Natural killer cell (primary cell): ENCODE measurements around the gene CD200R1L. TPM values are rescaled to one million over a fixed set of nuclear protein-coding genes. Genes with fewer than 3 reads are reported as not detected.

Experiments
- ATAC-seq, 3 donors: fragments of 150-1000 bp in 2 of 3; fragments of 200-7000 bp in 1 of 3; cut with Tn5 transposase; 1 replicate in 1 of 3; 2 replicates in 2 of 3; pipeline ENCODE4 v1.10.0; 2021; ENCODE audit warnings: mild to moderate bottlenecking in 2 of 3, moderate library complexity in 2 of 3
- DNase-seq, 2 donors: peaks; one replicate each; pipeline versions ENCODE4 v3.0.0 to v3.0.0-alpha.2; 2013 to 2021; ENCODE audit warnings: mixed read lengths in 1 of 2
- H3K27ac ChIP-seq: one replicate; pipeline ENCODE4 v1.5.1; 2013; ENCODE audit warnings: mild to moderate bottlenecking, low read length
- H3K27me3 ChIP-seq: one replicate; pipeline ENCODE4 v1.6.1; 2013; ENCODE audit warnings: low read length; ENCODE audit not compliant: control insufficient read depth, insufficient read depth
- H3K36me3 ChIP-seq: one replicate; pipeline ENCODE4 v1.6.1; 2013; ENCODE audit warnings: low read length; ENCODE audit not compliant: control insufficient read depth, insufficient read depth
- H3K4me1 ChIP-seq: one replicate; pipeline ENCODE4 v1.6.1; 2013; ENCODE audit warnings: low read length; ENCODE audit not compliant: control insufficient read depth, insufficient read depth
- H3K4me3 ChIP-seq: one replicate; pipeline ENCODE4 v1.5.1; 2013; ENCODE audit warnings: low read length
- H3K9me3 ChIP-seq: one replicate; pipeline ENCODE4 v1.6.1; 2013; ENCODE audit warnings: low read length; ENCODE audit not compliant: control insufficient read depth, insufficient read depth
- H3K27ac Mint-ChIP-seq, 2 donors: one replicate each; pipeline ENCODE4 v1.8.0; 2022; ENCODE audit warnings: mild to moderate bottlenecking in 2 of 2, mixed read lengths in 2 of 2, moderate library complexity in 1 of 2
- H3K27me3 Mint-ChIP-seq, 2 donors: one replicate each; pipeline ENCODE4 v1.8.0; 2022; ENCODE audit warnings: low read depth in 2 of 2, mixed read lengths in 2 of 2
- H3K36me3 Mint-ChIP-seq: one replicate; pipeline ENCODE4 v1.8.0; 2022; ENCODE audit warnings: mixed read lengths
- H3K4me1 Mint-ChIP-seq, 2 donors: one replicate each; pipeline ENCODE4 v1.8.0; 2022; ENCODE audit warnings: mixed read lengths in 2 of 2
- H3K4me3 Mint-ChIP-seq: one replicate; pipeline ENCODE4 v1.8.0; 2022; ENCODE audit warnings: mild to moderate bottlenecking, moderate library complexity, mixed read lengths
- H3K9me3 Mint-ChIP-seq, 2 donors: one replicate each; pipeline ENCODE4 v1.8.0; 2022; ENCODE audit warnings: mixed read lengths in 2 of 2
- CTCF ChIP-seq: fragments of 200-600 bp; IDR thresholded peaks from one replicate; pipeline ENCODE4 v1.8.0; 2022; ENCODE audit warnings: antibody characterized with exemption
- WGBS: methylation state at CpG from one replicate; pipeline ENCODE4 v1.1.7; 2013; ENCODE audit warnings: missing lambda C conversion rate; ENCODE audit not compliant: insufficient coverage; 5-methylcytosine and 5-hydroxymethylcytosine counted together
- intact Hi-C: fragments of 100-400 bp; cut with micrococcal nuclease; formaldehyde crosslinking; loops from one replicate; pipeline ENCODE4 v1.14.2; 2022
- total RNA-seq, 4 donors: library from RNA; stranded (reverse); fragments of 120-200 nt in 1 of 4; gene quantifications; one replicate each; pipeline versions ENCODE4 v1.2.3 to v1.2.4, GENCODE V29; 2013 to 2022

Gene CD200R1L
- total RNA-seq, 3 donors from 2014 or later (not counting 1 experiment from before 2014, with no cell fraction given): 1.3 TPM; not detected in 2

- H3K27ac Mint-ChIP-seq: no peak overlapping the region
- intact Hi-C loops: no loop called here
- H3K4me1 Mint-ChIP-seq: no peaks in the 10 kb centered on the region
- TF ChIP-seq CTCF: no peak
- Histone ChIP-seq H3K27me3 (no peaks in the 10 kb centered on the region), H3K9me3 (peaks cover 5% of the 10 kb centered on the region), H3K4me1 (peaks cover 11% of the 10 kb centered on the region), H3K4me3 (no peak overlapping the region), H3K36me3 (no peaks in the 10 kb centered on the region), H3K27ac (no peak overlapping the region)
- no peaks in the 10 kb centered on the region for H3K36me3 Mint-ChIP-seq
- DNase-seq: no peak
- H3K4me3 Mint-ChIP-seq: no peak overlapping the region
- no peaks in the 10 kb centered on the region for H3K9me3 Mint-ChIP-seq
- ATAC-seq: no peak
- H3K27me3 Mint-ChIP-seq: no peaks in the 10 kb centered on the region
- 100% methylated on average over 1 of the region's 2 CpGs for WGBS
Measured at GRCh38 chr3:112791736-112792135, 54.9 kb downstream of the CD200R1L start.

- H3K27ac ChIP-seq: no peak overlapping the region
- Mint-ChIP-seq H3K36me3 (no peaks in the 10 kb centered on the region), H3K27me3 (no peaks in the 10 kb centered on the region), H3K9me3 (no peaks in the 10 kb centered on the region), H3K27ac (no peak overlapping the region), H3K4me1 (no peaks in the 10 kb centered on the region), H3K4me3 (no peak overlapping the region)
- TF ChIP-seq CTCF: no peak
- peaks cover 11% of the 10 kb centered on the region for H3K4me1 ChIP-seq
- WGBS: 96% methylated on average over 3 of the region's 3 CpGs
- intact Hi-C loops: no loop called here
- DNase-seq (no peak), ATAC-seq (no peak)
- no peaks in the 10 kb centered on the region for H3K27me3 ChIP-seq
- no peak overlapping the region for H3K4me3 ChIP-seq
- H3K9me3 ChIP-seq: peaks cover 5% of the 10 kb centered on the region
- no peaks in the 10 kb centered on the region for H3K36me3 ChIP-seq
Measured at GRCh38 chr3:112789787-112790186, 56.9 kb downstream of the CD200R1L start.

GRCh38 chr3:112786881-112787579 is 59.6 kb downstream of the CD200R1L start:
- Histone ChIP-seq H3K27me3 (no peaks in the 10 kb centered on the region), H3K27ac (no peak overlapping the region), H3K4me1 (no peaks in the 10 kb centered on the region), H3K36me3 (no peaks in the 10 kb centered on the region), H3K9me3 (peaks cover 5% of the 10 kb centered on the region), H3K4me3 (no peak overlapping the region)
- TF ChIP-seq CTCF: no peak
- no peak overlapping the region for H3K27ac Mint-ChIP-seq
- H3K36me3 Mint-ChIP-seq: no peaks in the 10 kb centered on the region
- DNase-seq (no peak), ATAC-seq (no peak)
- H3K4me3 Mint-ChIP-seq: no peak overlapping the region
- H3K27me3 Mint-ChIP-seq: no peaks in the 10 kb centered on the region
- intact Hi-C loops: no loop called here
- H3K9me3 Mint-ChIP-seq: no peaks in the 10 kb centered on the region
- WGBS: 90% methylated on average over 3 of the region's 3 CpGs
- H3K4me1 Mint-ChIP-seq: no peaks in the 10 kb centered on the region
